Activated CD8-positive, alpha-beta T cell treated with anti-CD3 and anti-CD28 coated beads for 36 hours (primary cell): Measurements from ENCODE around the gene CTXND2. TPM values are rescaled to one million over a fixed set of nuclear protein-coding genes. Genes with fewer than 3 reads are reported as not detected.
"Not testable (repeated sequence)": the region's sequence is repeated elsewhere in the genome, so short reads cannot be mapped to it uniquely, and the experiment has no call there.

Experiments
- ATAC-seq: fragments of 200-7000 bp; cut with Tn5 transposase; one replicate; pipeline ENCODE4 v1.10.0; 2021; ENCODE audit warnings: mild to moderate bottlenecking, moderate library complexity
- CTCF ChIA-PET: fragments of 350-600 bp; sonication (Branson Sonifier 250); formaldehyde crosslinking; loops from one replicate; lab custom pipeline; 2021; ENCODE audit warnings: antibody characterized with exemption; lab: Charles Lee
- POLR2A ChIA-PET: fragments of 350-600 bp; sonication (Branson Sonifier 250); formaldehyde crosslinking; loops from one replicate; lab custom pipeline; 2021; ENCODE audit warnings: antibody characterized with exemption; lab: Charles Lee
- DNase-seq: peaks from one replicate; pipeline ENCODE4 v3.0.0-alpha.2; 2020
- H3K27ac Mint-ChIP-seq: one replicate; pipeline ENCODE4 v1.8.0; 2021; ENCODE audit warnings: mild to moderate bottlenecking, mixed read lengths
- H3K27me3 Mint-ChIP-seq: one replicate; pipeline ENCODE4 v1.8.0; 2021; ENCODE audit warnings: mixed read lengths
- H3K36me3 Mint-ChIP-seq: one replicate; pipeline ENCODE4 v1.8.0; 2021; ENCODE audit warnings: low read depth, mixed read lengths
- H3K4me1 Mint-ChIP-seq: one replicate; pipeline ENCODE4 v1.8.0; 2021; ENCODE audit warnings: low read depth, mixed read lengths
- H3K4me3 Mint-ChIP-seq: one replicate; pipeline ENCODE4 v1.8.0; 2021; ENCODE audit warnings: mild to moderate bottlenecking, moderate library complexity, mixed read lengths
- H3K9me3 Mint-ChIP-seq: one replicate; pipeline ENCODE4 v1.8.0; 2021; ENCODE audit warnings: mixed read lengths
- CTCF ChIP-seq: fragments of 200-600 bp; IDR thresholded peaks from one replicate; pipeline ENCODE4 v1.8.0; 2022; ENCODE audit warnings: antibody characterized with exemption, mild to moderate bottlenecking
- intact Hi-C: fragments of 100-400 bp; cut with micrococcal nuclease; formaldehyde crosslinking; loops from one replicate; pipeline ENCODE4 v1.10.0; 2022
- total RNA-seq, 2 experiments: library from RNA; stranded (reverse); gene quantifications; one replicate each; pipeline ENCODE4 v1.2.3, GENCODE V29; 2021

The CTXND2 gene
- total RNA-seq, 2 experiments from 2014 or later, result not detected

- no peak for DNase-seq
- no peak for TF ChIP-seq CTCF
- ATAC-seq, result no peak
- CTCF ChIA-PET, result interaction anchor here (1.4 to 2.0 kb wide), 2 partner anchors 26 to 79 kb away, joined by 3 to 9 read pairs; no protein-coding TSS in a partner anchor
- Mint-ChIP-seq H3K27me3 (no peaks in the 10 kb centered on the region), H3K4me3 (no peak overlapping the region), H3K4me1 (peaks cover 46% of the 10 kb centered on the region), H3K27ac (no peak overlapping the region), H3K36me3 (peaks cover 44% of the 10 kb centered on the region), H3K9me3 (no peaks in the 10 kb centered on the region)
- POLR2A ChIA-PET, result interaction anchor here (1.0 kb wide), 1 partner anchor 80 kb away, joined by 3 read pairs; no protein-coding TSS in a partner anchor
- intact Hi-C loops, result loop anchor here (5.0 kb wide), 1 partner anchor 79 kb away; no protein-coding TSS in a partner anchor
These were observed 43.5 kb upstream of the CTXND2 start for GRCh38 chr1:150843474-150843873.

GRCh38 chr1:150846473-150847146 lies 40.3 kb upstream of the CTXND2 start:
- H3K27ac Mint-ChIP-seq, result peak overlapping the region; percentile 12
- POLR2A ChIA-PET, result interaction anchor here (0.6 kb wide), 1 partner anchor 81 kb away, joined by 4 read pairs; no protein-coding TSS in a partner anchor
- ATAC-seq, result peak; percentile 53

DNA sequence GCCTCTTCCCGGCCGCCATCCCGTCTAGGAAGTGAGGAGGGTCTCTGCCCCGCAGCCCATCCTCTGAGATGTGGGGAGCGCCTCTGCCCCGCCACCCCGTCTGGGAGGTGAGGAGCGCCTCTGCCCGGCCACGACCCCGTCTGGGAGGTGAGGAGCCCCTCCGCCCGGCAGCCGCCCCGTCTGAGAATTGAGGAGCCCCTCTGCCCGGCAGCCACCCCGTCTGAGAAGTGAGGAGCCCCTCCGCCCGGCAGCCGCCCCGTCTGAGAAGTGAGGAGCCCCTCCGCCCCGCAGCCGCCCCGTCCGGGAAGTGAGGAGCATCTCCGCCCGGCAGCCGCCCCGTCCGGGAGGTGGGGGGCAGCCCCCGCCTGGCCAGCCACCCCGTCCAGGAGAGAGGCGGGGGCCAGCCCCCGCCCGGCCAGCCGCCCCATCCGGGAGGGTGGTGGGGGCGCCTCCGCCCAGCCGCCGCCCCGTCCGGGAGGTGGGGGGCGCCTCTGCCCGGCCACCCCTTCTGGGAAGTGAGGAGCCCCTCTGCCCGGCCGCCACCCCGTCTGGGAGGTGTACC lies 36.1 kb upstream of the CTXND2 start:
- intact Hi-C loops, H3K9me3 Mint-ChIP-seq, POLR2A ChIA-PET, CTCF ChIA-PET, H3K4me3 Mint-ChIP-seq, H3K27me3 Mint-ChIP-seq, DNase-seq, H3K27ac Mint-ChIP-seq, ATAC-seq: not testable (repeated sequence)
- H3K4me1 Mint-ChIP-seq, result peaks cover 18% of the 10 kb centered on the region
- peaks cover 38% of the 10 kb centered on the region for H3K36me3 Mint-ChIP-seq

More at GRCh38 chr1:150846473-150847146, 40.3 kb upstream of the CTXND2 start:
- H3K27me3 Mint-ChIP-seq, result no peaks in the 10 kb centered on the region
- no peak for DNase-seq
- intact Hi-C loops, result no loop called here
- H3K4me1 Mint-ChIP-seq, result peaks cover 26% of the 10 kb centered on the region
- H3K4me3 Mint-ChIP-seq, result no peak overlapping the region
- H3K9me3 Mint-ChIP-seq, result no peaks in the 10 kb centered on the region
- CTCF ChIA-PET, result interaction anchor here (0.8 kb wide), 1 partner anchor 8 kb away, joined by 3 read pairs; no protein-coding TSS in a partner anchor
- peaks cover 21% of the 10 kb centered on the region for H3K36me3 Mint-ChIP-seq
- no peak for TF ChIP-seq CTCF

DNA sequence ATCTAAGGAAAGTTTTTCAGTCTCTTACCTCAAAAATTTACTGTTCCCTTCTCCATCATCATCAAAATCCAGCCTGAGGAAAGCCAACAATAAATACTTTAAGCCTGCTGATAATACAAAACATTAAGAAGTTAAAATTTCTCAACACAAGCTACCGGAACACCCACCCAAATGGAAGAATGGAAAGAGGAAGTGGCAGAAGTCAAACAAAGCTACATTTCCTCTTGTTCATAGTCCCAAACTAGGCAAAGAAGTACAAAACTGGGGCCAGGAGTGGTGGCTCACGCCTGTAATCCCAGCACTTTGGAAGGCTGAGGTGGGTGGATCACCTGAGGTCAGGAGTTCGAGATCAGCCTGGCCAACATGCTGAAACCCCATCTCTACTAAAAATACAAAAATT lies 34.2 kb upstream of the CTXND2 start:
- ATAC-seq, H3K4me1 Mint-ChIP-seq, H3K9me3 Mint-ChIP-seq, intact Hi-C loops, POLR2A ChIA-PET, H3K27me3 Mint-ChIP-seq, H3K4me3 Mint-ChIP-seq, CTCF ChIA-PET, DNase-seq: not testable (repeated sequence)
- peaks cover 25% of the 10 kb centered on the region for H3K36me3 Mint-ChIP-seq
- peak overlapping the region; percentile 66 for H3K27ac Mint-ChIP-seq

DNA sequence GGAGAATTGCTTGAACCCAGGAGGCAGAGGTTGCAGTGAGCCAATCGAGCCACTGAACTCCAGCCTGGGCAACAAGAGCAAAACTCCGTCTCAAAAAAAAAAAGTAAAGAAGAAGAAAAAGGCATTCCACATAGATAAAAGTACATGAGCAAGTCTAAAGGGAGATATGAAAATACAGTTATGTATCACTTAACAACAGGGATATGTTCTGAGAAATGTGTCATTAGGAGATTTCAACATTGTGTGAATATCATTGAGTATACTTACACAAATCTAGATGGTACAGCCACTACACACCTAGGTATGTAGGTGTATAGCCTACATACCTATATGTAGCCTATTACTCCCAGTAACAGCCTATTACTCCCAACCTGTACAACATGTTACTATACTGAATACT lies 23.2 kb upstream of the CTXND2 start:
- H3K27me3 Mint-ChIP-seq, result no peaks in the 10 kb centered on the region
- no peak overlapping the region for H3K4me3 Mint-ChIP-seq
- peaks cover 29% of the 10 kb centered on the region for H3K36me3 Mint-ChIP-seq
- peaks cover 26% of the 10 kb centered on the region for H3K4me1 Mint-ChIP-seq
- peaks cover 5% of the 10 kb centered on the region for H3K9me3 Mint-ChIP-seq
- ATAC-seq, result no peak
- DNase-seq, result no peak
- no peak for TF ChIP-seq CTCF
- H3K27ac Mint-ChIP-seq, result no peak overlapping the region
- POLR2A ChIA-PET, result interaction anchor here (0.6 kb wide), 1 partner anchor 9 kb away, joined by 5 read pairs; no protein-coding TSS in a partner anchor
- CTCF ChIA-PET, result no interaction called here
- intact Hi-C loops, result no loop called here

DNA sequence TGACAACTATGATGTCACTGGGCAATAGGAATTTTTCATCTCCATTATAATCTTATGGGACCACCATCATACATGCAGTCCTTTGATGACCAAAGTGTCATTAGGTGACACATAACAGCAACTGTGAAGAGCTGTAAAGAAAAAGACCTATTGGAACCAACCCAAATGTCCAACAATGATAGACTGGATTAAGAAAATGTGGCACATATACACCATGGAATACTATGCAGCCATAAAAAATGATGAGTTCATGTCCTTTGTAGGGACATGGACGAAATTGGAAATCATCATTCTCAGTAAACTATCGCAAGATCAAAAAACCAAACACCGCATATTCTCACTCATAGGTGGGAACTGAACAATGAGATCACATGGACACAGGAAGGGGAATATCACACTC lies 22.7 kb upstream of the CTXND2 start:
- peaks cover 32% of the 10 kb centered on the region for H3K36me3 Mint-ChIP-seq
- H3K4me3 Mint-ChIP-seq, H3K27me3 Mint-ChIP-seq, CTCF ChIA-PET, H3K27ac Mint-ChIP-seq, ATAC-seq, DNase-seq, H3K9me3 Mint-ChIP-seq, intact Hi-C loops, POLR2A ChIA-PET: not testable (repeated sequence)
- peaks cover 26% of the 10 kb centered on the region for H3K4me1 Mint-ChIP-seq
